Tibial artery (tissue), 4 donors: ENCODE data around the gene DDX60.

Experiments
- DNase-seq, 2 donors: peaks; one replicate each; pipeline ENCODE4 v3.0.0-alpha.2; 2019
- H3K27ac ChIP-seq, 2 donors: fragments of 200-600 bp; sonication (generic) in 1 of 2; 1 replicate in 1 of 2; 2 replicates in 1 of 2; pipeline ENCODE4 v1.5.1; 2018 to 2019; ENCODE audit warnings: mild to moderate bottlenecking in 1 of 2
- H3K27me3 ChIP-seq, 2 donors: fragments of 200-600 bp; sonication (generic) in 1 of 2; one replicate each; pipeline versions ENCODE4 v1.5.1 to v1.6.0; 2016 to 2019
- H3K36me3 ChIP-seq, 3 donors: fragments of 200-600 bp; sonication (generic) in 2 of 3; one replicate each; pipeline ENCODE4 v1.5.1; 2016 to 2019; ENCODE audit warnings: mild to moderate bottlenecking in 2 of 3
- H3K4me1 ChIP-seq, 4 donors: fragments of 200-600 bp; sonication (generic) in 2 of 4; 1 replicate in 3 of 4; 2 replicates in 1 of 4; pipeline ENCODE4 v1.5.1; 2016 to 2019
- H3K4me3 ChIP-seq, 2 donors: fragments of 200-600 bp; sonication (generic) in 1 of 2; 1 replicate in 1 of 2; 2 replicates in 1 of 2; pipeline ENCODE4 v1.5.1; 2018 to 2019; ENCODE audit warnings: mild to moderate bottlenecking in 2 of 2
- H3K9me3 ChIP-seq, 3 donors: fragments of 200-600 bp; sonication (generic) in 1 of 3; one replicate each; pipeline ENCODE4 v1.5.1; 2016 to 2019
- intact Hi-C: fragments of 100-400 bp; cut with DNase I; formaldehyde crosslinking; loops from one replicate; pipeline ENCODE4 v1.15.0; 2023; ENCODE audit warnings: low total_unique reads
- TF ChIP-seq, protein P1 (sequence below), 2 experiments: fragments of 200-600 bp in 1 of 2; fragments of 450-650 bp in 1 of 2; IDR thresholded peaks; one replicate each; pipeline ENCODE4 v1.5.1; 2017 to 2019; ENCODE audit warnings: antibody characterized with exemption in 2 of 2, mild to moderate bottlenecking in 1 of 2, moderate library complexity in 1 of 2

Gene DDX60

DNA sequence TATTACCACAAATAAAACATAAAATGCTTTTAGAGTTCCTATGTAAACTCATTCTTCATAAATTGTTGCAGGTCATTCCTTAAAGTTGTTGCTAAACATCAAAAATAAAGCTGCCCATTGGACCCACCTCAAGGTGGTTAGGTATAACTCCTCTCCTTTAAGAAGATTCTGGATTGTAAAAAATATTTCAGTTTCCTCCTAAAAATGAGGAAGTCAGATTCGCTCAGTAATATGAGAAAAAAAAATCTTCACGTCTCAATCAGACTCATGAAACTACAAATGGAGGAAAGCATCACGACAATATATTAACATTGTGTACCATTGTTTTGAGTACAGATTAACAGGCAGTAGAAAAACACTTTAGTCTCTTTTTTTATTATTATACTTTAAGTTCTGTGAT lies 105.9 kb downstream of the DDX60 start:
- H3K9me3 ChIP-seq = peaks cover 0 to 12% (median 0%) of the 10 kb centered on the region in 3 donors

DNA sequence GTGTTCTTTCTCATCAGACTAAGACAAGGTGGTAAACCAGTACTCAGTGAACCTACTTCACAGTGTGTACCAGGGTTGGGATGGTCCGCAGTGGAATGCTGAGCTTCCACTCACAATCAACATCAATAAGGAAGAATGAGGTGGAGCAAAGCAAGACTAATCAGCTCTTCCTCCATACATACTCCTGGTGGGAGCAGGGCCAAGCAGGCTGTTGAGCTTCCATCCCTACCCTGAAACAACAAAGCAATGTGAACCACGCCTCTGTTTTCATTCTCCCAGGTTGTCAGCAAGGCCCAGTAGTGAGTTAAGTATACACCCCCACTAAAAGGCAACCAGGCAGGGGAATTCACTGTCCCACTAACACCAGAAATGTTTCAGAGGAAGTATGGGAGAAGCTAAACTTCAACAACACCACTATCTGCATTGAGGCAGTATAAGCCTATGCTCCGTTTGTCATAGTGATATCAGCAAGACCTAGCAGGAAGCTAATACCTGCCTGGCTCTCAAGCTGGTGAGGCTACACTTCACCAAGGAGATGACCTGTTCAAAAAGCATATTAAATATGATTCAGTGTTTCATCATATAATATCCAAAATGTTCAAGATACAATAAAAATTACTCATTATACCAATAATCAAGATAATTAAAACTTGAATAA lies 109.5 kb downstream of the DDX60 start:
- Histone ChIP-seq H3K27ac (no peak overlapping the region), H3K9me3 (peaks cover 0 to 10% (median 0%) of the 10 kb centered on the region in 3 donors), H3K4me3 (no peak overlapping the region), H3K4me1 (no peaks in the 10 kb centered on the region), H3K27me3 (no peaks in the 10 kb centered on the region), H3K36me3 (peaks cover 0 to 6% (median 0%) of the 10 kb centered on the region in 3 donors)
- intact Hi-C loops = no loop called here
- TF ChIP-seq, protein P1, sequence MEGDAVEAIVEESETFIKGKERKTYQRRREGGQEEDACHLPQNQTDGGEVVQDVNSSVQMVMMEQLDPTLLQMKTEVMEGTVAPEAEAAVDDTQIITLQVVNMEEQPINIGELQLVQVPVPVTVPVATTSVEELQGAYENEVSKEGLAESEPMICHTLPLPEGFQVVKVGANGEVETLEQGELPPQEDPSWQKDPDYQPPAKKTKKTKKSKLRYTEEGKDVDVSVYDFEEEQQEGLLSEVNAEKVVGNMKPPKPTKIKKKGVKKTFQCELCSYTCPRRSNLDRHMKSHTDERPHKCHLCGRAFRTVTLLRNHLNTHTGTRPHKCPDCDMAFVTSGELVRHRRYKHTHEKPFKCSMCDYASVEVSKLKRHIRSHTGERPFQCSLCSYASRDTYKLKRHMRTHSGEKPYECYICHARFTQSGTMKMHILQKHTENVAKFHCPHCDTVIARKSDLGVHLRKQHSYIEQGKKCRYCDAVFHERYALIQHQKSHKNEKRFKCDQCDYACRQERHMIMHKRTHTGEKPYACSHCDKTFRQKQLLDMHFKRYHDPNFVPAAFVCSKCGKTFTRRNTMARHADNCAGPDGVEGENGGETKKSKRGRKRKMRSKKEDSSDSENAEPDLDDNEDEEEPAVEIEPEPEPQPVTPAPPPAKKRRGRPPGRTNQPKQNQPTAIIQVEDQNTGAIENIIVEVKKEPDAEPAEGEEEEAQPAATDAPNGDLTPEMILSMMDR (IDR thresholded peaks at IDR 0.05) = no peak
- DNase-seq = no peak

More for the DNA sequence above, 105.9 kb downstream of the DDX60 start:
- TF ChIP-seq, protein P1 (IDR thresholded peaks at IDR 0.05) = no peak
- H3K36me3 ChIP-seq = peaks cover 14 to 29% (median 23%) of the 10 kb centered on the region in 3 donors
- intact Hi-C loops = no loop called here
- H3K27ac ChIP-seq = no peak overlapping the region
- no peak for DNase-seq
- H3K4me1 ChIP-seq = no peaks in the 10 kb centered on the region
- no peaks in the 10 kb centered on the region for H3K27me3 ChIP-seq
- no peak overlapping the region for H3K4me3 ChIP-seq

DNA sequence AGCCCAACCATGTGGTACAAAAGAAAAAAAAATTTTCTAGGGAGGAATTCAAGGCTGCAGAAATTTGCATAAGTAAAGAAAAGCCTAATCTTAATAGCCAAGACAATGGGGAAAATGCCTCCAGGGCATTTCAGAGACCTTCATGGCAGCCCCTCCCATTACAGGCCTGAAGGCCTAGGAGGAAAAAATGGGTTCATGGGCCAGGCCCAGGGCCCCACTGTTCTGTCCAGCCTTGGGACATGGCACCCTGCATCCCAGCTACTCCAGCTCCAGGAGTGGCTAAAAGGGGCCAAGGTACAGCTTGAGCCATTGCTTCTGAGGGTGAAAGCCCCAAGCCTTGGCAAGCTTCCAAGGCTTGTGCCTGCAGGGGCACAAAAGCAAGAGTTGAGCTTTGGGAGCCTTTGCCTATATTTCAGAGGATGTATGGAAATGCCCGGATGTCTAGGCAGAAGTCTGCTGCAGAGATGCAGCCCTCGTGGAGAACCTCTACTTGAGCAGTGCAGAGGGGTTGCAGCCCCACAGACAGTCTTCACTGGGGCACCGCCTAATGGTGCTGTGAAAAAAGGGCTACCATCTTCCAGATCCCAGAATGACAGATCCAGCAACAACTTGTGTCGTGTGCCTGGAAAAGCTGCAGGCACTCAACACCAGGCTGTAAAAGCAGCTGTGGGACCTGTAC lies 115.2 kb downstream of the DDX60 start:
- Histone ChIP-seq H3K4me3 (no peak overlapping the region), H3K27me3 (no peaks in the 10 kb centered on the region), H3K27ac (no peak overlapping the region), H3K9me3 (peaks cover 0 to 17% (median 17%) of the 10 kb centered on the region in 3 donors), H3K36me3 (no peaks in the 10 kb centered on the region), H3K4me1 (no peaks in the 10 kb centered on the region)
- intact Hi-C loops = no loop called here
- TF ChIP-seq, protein P1 (IDR thresholded peaks at IDR 0.05) = no peak
- no peak for DNase-seq

DNA sequence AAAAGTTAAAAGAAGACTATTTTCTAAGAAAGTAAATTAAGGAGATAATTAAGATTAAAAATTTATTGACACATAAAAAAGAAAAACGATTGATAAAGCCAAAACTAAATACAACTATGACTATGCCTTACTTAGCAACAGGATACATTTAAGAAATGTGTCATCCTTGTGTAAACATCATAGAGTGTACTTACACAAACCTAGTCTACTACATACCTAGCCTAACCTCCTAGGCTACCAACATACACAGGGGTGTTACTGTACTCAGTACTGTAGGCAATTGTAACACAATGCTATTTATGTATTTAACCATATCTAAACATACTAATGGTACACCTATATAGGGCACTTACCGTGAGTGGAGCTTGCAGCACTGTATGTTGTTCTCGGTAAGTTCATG lies 117.9 kb downstream of the DDX60 start:
- Histone ChIP-seq H3K4me1 (no peaks in the 10 kb centered on the region), H3K27me3 (no peaks in the 10 kb centered on the region), H3K9me3 (peaks cover 0 to 17% (median 17%) of the 10 kb centered on the region in 3 donors), H3K27ac (no peak overlapping the region), H3K36me3 (no peaks in the 10 kb centered on the region), H3K4me3 (no peak overlapping the region)
- DNase-seq = no peak
- intact Hi-C loops = no loop called here
- TF ChIP-seq, protein P1 (IDR thresholded peaks at IDR 0.05) = no peak

DNA sequence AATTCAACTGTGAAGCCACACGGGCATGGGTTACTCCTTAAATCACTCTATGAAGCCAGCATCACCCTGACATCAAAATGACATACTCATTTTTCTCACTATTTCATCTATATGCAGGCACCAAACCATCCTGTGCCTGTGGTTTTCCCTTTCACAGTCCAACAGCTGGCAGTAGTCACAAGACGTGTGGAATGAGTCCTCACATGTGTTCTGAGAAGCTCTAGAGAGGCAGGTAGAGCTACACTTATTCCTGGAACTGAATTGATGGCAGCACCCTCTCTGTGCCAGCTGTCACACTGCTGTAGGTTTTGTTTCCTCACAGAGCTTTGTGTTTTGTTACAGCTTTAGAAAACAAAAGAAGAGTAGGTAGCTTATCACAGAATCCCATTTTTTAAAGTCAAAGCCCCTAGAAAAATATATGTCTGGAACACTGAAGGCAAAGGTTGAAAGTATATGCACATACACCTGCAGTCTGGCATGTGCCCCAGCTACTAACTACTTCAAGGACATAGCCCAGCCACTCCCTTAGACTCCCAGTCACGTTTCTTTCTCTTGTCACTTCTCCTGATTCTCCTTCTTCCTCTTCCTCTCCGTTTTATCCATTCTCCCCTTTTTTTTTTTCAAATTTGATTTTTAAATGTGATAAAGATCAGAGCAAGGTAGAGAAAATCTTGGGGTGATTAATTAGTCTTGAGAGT lies 119.1 kb downstream of the DDX60 start:
- H3K27ac ChIP-seq = no peak overlapping the region
- no peak for DNase-seq
- intact Hi-C loops = no loop called here
- no peak overlapping the region for H3K4me3 ChIP-seq
- TF ChIP-seq, protein P1 (IDR thresholded peaks at IDR 0.05) = no peak
- H3K27me3 ChIP-seq = no peaks in the 10 kb centered on the region
- no peaks in the 10 kb centered on the region for H3K36me3 ChIP-seq
- H3K4me1 ChIP-seq = no peaks in the 10 kb centered on the region
- H3K9me3 ChIP-seq = peaks cover 0 to 17% (median 16%) of the 10 kb centered on the region in 3 donors
